B cell (primary cell): ENCODE data around the gene ODC1. TPM values are rescaled to one million over a fixed set of nuclear protein-coding genes. Genes with fewer than 3 reads are reported as not detected.

Source experiments
- ATAC-seq: fragments of 200-7000 bp; cut with Tn5 transposase; one replicate; pipeline ENCODE4 v1.10.0; 2021; ENCODE audit warnings: low read depth, mild to moderate bottlenecking, moderate number of reproducible peaks, moderate library complexity
- CTCF ChIA-PET: fragments of 350-600 bp; sonication (Branson Sonifier 250); formaldehyde crosslinking; loops from one replicate; lab custom pipeline; 2021; ENCODE audit warnings: antibody characterized with exemption, inconsistent platforms; lab: Charles Lee
- POLR2A ChIA-PET: fragments of 350-600 bp; sonication (Branson Sonifier 250); formaldehyde crosslinking; loops from one replicate; lab custom pipeline; 2021; ENCODE audit warnings: antibody characterized with exemption; lab: Charles Lee
- DNase-seq: peaks from one replicate; pipeline ENCODE4 v3.0.0; 2013
- H2AFZ ChIP-seq: 2 replicates; pipeline ENCODE4 v1.6.1; 2012; ENCODE audit warnings: mild to moderate bottlenecking, low read depth, low read length; ENCODE audit not compliant: insufficient read depth, poor library complexity, severe bottlenecking
- H3K27ac ChIP-seq, 2 donors: 1 replicate in 1 of 2; 2 replicates in 1 of 2; pipeline ENCODE4 v1.5.1; 2012 to 2013; ENCODE audit warnings: low read length in 2 of 2, mild to moderate bottlenecking in 2 of 2, moderate library complexity in 1 of 2
- H3K27me3 ChIP-seq, 4 experiments: fragments of 200-600 bp in 1 of 4; sonication (generic) in 1 of 4; replicated peaks in 1 of 4; 1 replicate in 2 of 4; 2 replicates in 2 of 4; pipeline versions ENCODE4 v1.6.1 to v1.7.0; 2013 to 2016; ENCODE audit warnings: low read length in 3 of 4, mild to moderate bottlenecking in 2 of 4, mixed read lengths in 1 of 4, moderate library complexity in 1 of 4; ENCODE audit not compliant: insufficient read depth in 4 of 4, control insufficient read depth in 3 of 4; ENCODE audit errors: control extremely low read depth in 1 of 4
- H3K36me3 ChIP-seq, 2 experiments: replicated peaks in 1 of 2; 1 replicate in 1 of 2; 2 replicates in 1 of 2; pipeline versions ENCODE4 v1.6.1 to v1.7.1; 2013; ENCODE audit warnings: low read length in 1 of 2; ENCODE audit not compliant: insufficient read depth in 2 of 2, control insufficient read depth in 1 of 2; ENCODE audit errors: control extremely low read depth in 1 of 2, extremely low read depth in 1 of 2
- H3K4me1 ChIP-seq, 2 donors: fragments of 200-600 bp in 1 of 2; sonication (generic) in 1 of 2; 1 replicate in 1 of 2; 2 replicates in 1 of 2; pipeline versions ENCODE4 v1.5.1 to v1.6.1; 2013 to 2017; ENCODE audit warnings: low read length in 2 of 2; ENCODE audit not compliant: control insufficient read depth in 2 of 2, insufficient read depth in 2 of 2
- H3K4me2 ChIP-seq: replicated peaks from 2 replicates; pipeline ENCODE3; 2012; ENCODE audit warnings: mild to moderate bottlenecking, low read depth, low read length; ENCODE audit not compliant: poor library complexity, severe bottlenecking
- H3K4me3 ChIP-seq, 5 experiments: fragments of 200-600 bp in 1 of 5; sonication (generic) in 1 of 5; 1 replicate in 3 of 5; 2 replicates in 2 of 5; pipeline versions ENCODE4 v1.5.1 to v1.7.0; 2011 to 2016; ENCODE audit warnings: low read length in 4 of 5, mild to moderate bottlenecking in 4 of 5, low read depth in 2 of 5, control low read depth in 1 of 5, moderate library complexity in 1 of 5; ENCODE audit not compliant: insufficient read depth in 1 of 5; ENCODE audit errors: control extremely low read depth in 1 of 5, extremely low read depth in 1 of 5
- H3K79me2 ChIP-seq: fragments of 200-600 bp; sonication (generic); one replicate; pipeline ENCODE4 v1.6.0; 2016; ENCODE audit warnings: low read length; ENCODE audit not compliant: control insufficient read depth, insufficient read depth
- H3K9ac ChIP-seq: fragments of 200-600 bp; sonication (generic); 2 replicates; pipeline ENCODE4 v1.6.1; 2017; ENCODE audit warnings: mild to moderate bottlenecking, low read length, moderate library complexity
- H3K9me3 ChIP-seq, 3 donors: one replicate each; pipeline versions ENCODE4 v1.6.1 to v1.7.1; 2013; ENCODE audit warnings: low read length in 2 of 3; ENCODE audit not compliant: control insufficient read depth in 2 of 3, insufficient read depth in 1 of 3; ENCODE audit errors: control extremely low read depth in 1 of 3
- H4K20me1 ChIP-seq: 2 replicates; pipeline ENCODE4 v1.6.0; 2012; ENCODE audit warnings: mild to moderate bottlenecking, low read length; ENCODE audit not compliant: insufficient read depth, control insufficient read depth, poor library complexity, severe bottlenecking
- H3K27ac Mint-ChIP-seq: one replicate; pipeline ENCODE4 v1.8.0; 2021; ENCODE audit warnings: mixed read lengths
- H3K27me3 Mint-ChIP-seq: one replicate; pipeline ENCODE4 v1.8.0; 2021; ENCODE audit warnings: mixed read lengths
- H3K4me1 Mint-ChIP-seq: one replicate; pipeline ENCODE4 v1.8.0; 2021; ENCODE audit warnings: mixed read lengths
- H3K4me3 Mint-ChIP-seq: one replicate; pipeline ENCODE4 v1.8.0; 2021; ENCODE audit warnings: mixed read lengths
- H3K9me3 Mint-ChIP-seq: one replicate; pipeline ENCODE4 v1.8.0; 2022; ENCODE audit warnings: mixed read lengths; ENCODE audit not compliant: insufficient read depth
- CTCF ChIP-seq: fragments of 200-600 bp; IDR thresholded peaks from one replicate; pipeline ENCODE4 v1.8.0; 2022; ENCODE audit warnings: antibody characterized with exemption, mild to moderate bottlenecking
- EZH2 ChIP-seq: IDR thresholded peaks from 2 replicates; pipeline ENCODE4 v1.6.1; 2012; ENCODE audit warnings: borderline replicate concordance, low read depth, mild to moderate bottlenecking, moderate library complexity, low read length; ENCODE audit not compliant: insufficient read depth, poor library complexity, severe bottlenecking
- WGBS: methylation state at CpG from one replicate; pipeline ENCODE4 v1.1.5; 2013; ENCODE audit warnings: missing lambda C conversion rate; ENCODE audit not compliant: insufficient coverage; 5-methylcytosine and 5-hydroxymethylcytosine counted together
- intact Hi-C: fragments of 100-400 bp; cut with micrococcal nuclease; formaldehyde crosslinking; loops from one replicate; pipeline ENCODE4 v1.10.0; 2022
- polyA plus RNA-seq: library from polyadenylated mRNA; depleted of rRNA; stranded (reverse); fragments of >200 nt; gene quantifications from 2 replicates; pipeline ENCODE4 v1.2.3, GENCODE V29; 2012
- total RNA-seq, 2 donors: library from RNA; stranded (reverse); fragments of 120-200 nt in 1 of 2; gene quantifications; 1 replicate in 1 of 2; 2 replicates in 1 of 2; pipeline versions ENCODE4 v1.2.3 to v1.2.4, GENCODE V29; 2013 to 2022

The ODC1 gene
- total and polyA plus RNA-seq, 2 donors (not counting 1 experiment from before 2014, with no cell fraction given), result 88.7 to 171 TPM

GRCh38 chr2:10424916-10425505 lies 23.1 kb downstream of the ODC1 start:
- Histone ChIP-seq H3K4me1 (no peaks in the 10 kb centered on the region), H4K20me1 (no peaks in the 10 kb centered on the region), H3K79me2 (no peaks in the 10 kb centered on the region), H3K27me3 (no peaks in the 10 kb centered on the region), H2AFZ (no peak overlapping the region), H3K27ac (no peak overlapping the region), H3K36me3 (peaks cover 0 to 51% of the 10 kb centered on the region in 2 experiments), H3K9me3 (no peaks in the 10 kb centered on the region), H3K9ac (no peak overlapping the region), H3K4me2 (no peak overlapping the region), H3K4me3 (no peak overlapping the region)
- intact Hi-C loops, result no loop called here
- TF ChIP-seq CTCF (no peak), EZH2 (no peak)
- 83% methylated on average over 8 of the region's 8 CpGs for WGBS
- Mint-ChIP-seq H3K27me3 (no peaks in the 10 kb centered on the region), H3K27ac (no peak overlapping the region), H3K4me1 (no peaks in the 10 kb centered on the region), H3K9me3 (no peaks in the 10 kb centered on the region), H3K4me3 (no peak overlapping the region)
- ChIA-PET CTCF (interaction anchor here (1.0 to 1.9 kb wide), 4 partner anchors 10 to 352 kb away, joined by 4 to 10 read pairs (median 6); no protein-coding TSS in a partner anchor), POLR2A (interaction anchor here (0.6 kb wide), 1 partner anchor 874 kb away, joined by 3 read pairs; no protein-coding TSS in a partner anchor)
- no peak for ATAC-seq
- DNase-seq, result no peak

DNA sequence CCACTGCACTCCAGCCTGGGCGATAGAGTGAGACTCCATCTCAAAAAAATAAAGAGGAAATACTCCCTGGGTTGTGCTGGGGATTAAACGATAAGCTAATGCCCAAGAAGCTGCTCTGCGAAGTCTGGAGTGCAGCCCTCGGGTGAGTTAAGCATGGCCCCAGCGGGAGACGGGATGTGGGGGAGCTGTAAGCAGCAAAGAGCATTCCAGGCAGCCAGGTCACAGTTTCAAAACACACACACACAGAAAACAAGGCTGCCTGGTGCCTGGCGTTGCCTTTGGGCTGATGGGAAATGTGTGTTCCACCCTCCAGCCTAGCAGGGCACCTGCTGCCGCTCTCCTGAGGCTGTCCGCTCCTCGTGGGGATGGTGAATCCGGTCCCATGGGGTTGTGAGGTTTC lies 24.1 kb downstream of the ODC1 start:
- Mint-ChIP-seq H3K27ac (no peak overlapping the region), H3K9me3 (no peaks in the 10 kb centered on the region), H3K4me3 (no peak overlapping the region), H3K4me1 (no peaks in the 10 kb centered on the region), H3K27me3 (no peaks in the 10 kb centered on the region)
- no peak for DNase-seq
- no peaks in the 10 kb centered on the region for H4K20me1 ChIP-seq
- no peak overlapping the region for H3K27ac ChIP-seq
- ATAC-seq, result no peak
- H3K27me3 ChIP-seq, result no peaks in the 10 kb centered on the region
- intact Hi-C loops, result no loop called here
- H3K4me3 ChIP-seq, result no peak overlapping the region
- 83% methylated on average over 10 of the region's 11 CpGs for WGBS
- peaks cover 0 to 57% of the 10 kb centered on the region in 2 experiments for H3K36me3 ChIP-seq
- no peaks in the 10 kb centered on the region for H3K79me2 ChIP-seq
- H3K9ac ChIP-seq, result no peak overlapping the region
- ChIA-PET POLR2A (interaction anchor here (0.6 kb wide), 1 partner anchor 14 kb away, joined by 9 read pairs; no protein-coding TSS in a partner anchor), CTCF (interaction anchor here (1.8 kb wide), 1 partner anchor 11 kb away, joined by 8 read pairs; no protein-coding TSS in a partner anchor)
- no peaks in the 10 kb centered on the region for H3K9me3 ChIP-seq
- no peak overlapping the region for H3K4me2 ChIP-seq
- H2AFZ ChIP-seq, result no peak overlapping the region
- TF ChIP-seq EZH2 (no peak), CTCF (no peak)
- H3K4me1 ChIP-seq, result no peaks in the 10 kb centered on the region
